Duodenal mucosa (tissue), 2 donors: ENCODE measurements around the gene TBC1D20.
"Not testable (repeated sequence)": the region's sequence is repeated elsewhere in the genome, so short reads cannot be mapped to it uniquely, and the experiment has no call there.

Source experiments
- H3K27ac ChIP-seq: one replicate; pipeline ENCODE4 v1.7.0; 2013; ENCODE audit warnings: low read depth, low read length
- H3K27me3 ChIP-seq, 2 donors: one replicate each; pipeline ENCODE4 v1.7.0; 2013; ENCODE audit warnings: low read length in 2 of 2, control low read depth in 1 of 2; ENCODE audit not compliant: insufficient read depth in 2 of 2, control insufficient read depth in 1 of 2
- H3K36me3 ChIP-seq, 2 donors: one replicate each; pipeline ENCODE4 v1.7.0; 2013; ENCODE audit warnings: low read length in 2 of 2, control low read depth in 1 of 2; ENCODE audit not compliant: insufficient read depth in 2 of 2, control insufficient read depth in 1 of 2
- H3K4me1 ChIP-seq, 2 donors: one replicate each; pipeline ENCODE4 v1.7.0; 2013; ENCODE audit warnings: low read length in 2 of 2, control low read depth in 1 of 2; ENCODE audit not compliant: insufficient read depth in 2 of 2, control insufficient read depth in 1 of 2
- H3K4me3 ChIP-seq, 2 donors: one replicate each; pipeline ENCODE4 v1.7.0; 2013; ENCODE audit warnings: low read length in 2 of 2, low read depth in 1 of 2
- H3K9ac ChIP-seq, 2 donors: one replicate each; pipeline ENCODE4 v1.7.0; 2013; ENCODE audit warnings: low read length in 2 of 2, low read depth in 1 of 2
- H3K9me3 ChIP-seq, 2 donors: one replicate each; pipeline ENCODE4 v1.7.0; 2013; ENCODE audit warnings: low read length in 2 of 2, control low read depth in 1 of 2; ENCODE audit not compliant: control insufficient read depth in 1 of 2

TBC1D20 gene

GRCh38 chr20:476561-477249 is 14.4 kb upstream of the TBC1D20 start:
- H3K27me3 ChIP-seq = not testable (repeated sequence)

GRCh38 chr20:475463-476357 is 13.4 kb upstream of the TBC1D20 start:
- H3K9ac ChIP-seq = no peak overlapping the region
- H3K4me1 ChIP-seq = peaks cover 5 to 6% of the 10 kb centered on the region in 2 donors
- H3K4me3 ChIP-seq = no peak overlapping the region
- no peak overlapping the region for H3K27ac ChIP-seq
- no peaks in the 10 kb centered on the region for H3K27me3 ChIP-seq
- H3K9me3 ChIP-seq = peaks cover 5 to 22% of the 10 kb centered on the region in 2 donors
- H3K36me3 ChIP-seq = peaks cover 3 to 9% of the 10 kb centered on the region in 2 donors

More at GRCh38 chr20:476561-477249, 14.4 kb upstream of the TBC1D20 start:
- H3K9ac ChIP-seq, H3K27ac ChIP-seq, H3K4me1 ChIP-seq, H3K4me3 ChIP-seq: not testable (repeated sequence)
- peaks cover 5 to 12% of the 10 kb centered on the region in 2 donors for H3K9me3 ChIP-seq
- peaks cover 6 to 15% of the 10 kb centered on the region in 2 donors for H3K36me3 ChIP-seq

- no peak overlapping the region for H3K9ac ChIP-seq
- peaks cover 3 to 9% of the 10 kb centered on the region in 2 donors for H3K36me3 ChIP-seq
- no peak overlapping the region for H3K27ac ChIP-seq
- no peak overlapping the region for H3K4me3 ChIP-seq
- H3K27me3 ChIP-seq = no peaks in the 10 kb centered on the region
- H3K4me1 ChIP-seq = peaks cover 5 to 6% of the 10 kb centered on the region in 2 donors
- peaks cover 5 to 31% of the 10 kb centered on the region in 2 donors for H3K9me3 ChIP-seq
These were observed 12.2 kb upstream of the TBC1D20 start for GRCh38 chr20:474581-474980.

GRCh38 chr20:472889-473292 is 10.6 kb upstream of the TBC1D20 start:
- Histone ChIP-seq H3K9me3 (peaks cover 8 to 31% of the 10 kb centered on the region in 2 donors), H3K27ac (no peak overlapping the region), H3K36me3 (peaks cover 3% of the 10 kb centered on the region in 2 donors), H3K4me1 (peaks cover 5 to 6% of the 10 kb centered on the region in 2 donors), H3K27me3 (no peaks in the 10 kb centered on the region), H3K4me3 (no peak overlapping the region), H3K9ac (no peak overlapping the region)

GRCh38 chr20:472137-472846 is 10.0 kb upstream of the TBC1D20 start:
- H3K4me3 ChIP-seq = no peak overlapping the region
- peaks cover 5 to 6% of the 10 kb centered on the region in 2 donors for H3K4me1 ChIP-seq
- H3K27ac ChIP-seq = no peak overlapping the region
- peaks cover 11 to 36% of the 10 kb centered on the region in 2 donors for H3K9me3 ChIP-seq
- H3K36me3 ChIP-seq = peaks cover 3% of the 10 kb centered on the region in 2 donors
- no peak overlapping the region for H3K9ac ChIP-seq
- H3K27me3 ChIP-seq = no peaks in the 10 kb centered on the region

- H3K4me1 ChIP-seq = peaks cover 5 to 6% of the 10 kb centered on the region in 2 donors
- H3K36me3 ChIP-seq = peaks cover 0 to 3% of the 10 kb centered on the region in 2 donors
- no peaks in the 10 kb centered on the region for H3K27me3 ChIP-seq
- H3K4me3 ChIP-seq = no peak overlapping the region
- no peak overlapping the region for H3K27ac ChIP-seq
- H3K9me3 ChIP-seq = peaks cover 11 to 36% of the 10 kb centered on the region in 2 donors
- no peak overlapping the region for H3K9ac ChIP-seq
These were observed 7.6 kb upstream of the TBC1D20 start for GRCh38 chr20:469746-470490.

- H3K9ac ChIP-seq = no peak overlapping the region
- peaks cover 0 to 3% of the 10 kb centered on the region in 2 donors for H3K36me3 ChIP-seq
- peaks cover 3 to 4% of the 10 kb centered on the region in 2 donors for H3K4me1 ChIP-seq
- H3K4me3 ChIP-seq = no peak overlapping the region
- H3K27ac ChIP-seq = no peak overlapping the region
- H3K27me3 ChIP-seq = no peaks in the 10 kb centered on the region
- H3K9me3 ChIP-seq = peaks cover 11 to 31% of the 10 kb centered on the region in 2 donors
These were observed 5.4 kb upstream of the TBC1D20 start for GRCh38 chr20:467755-468154.

- Histone ChIP-seq H3K9ac (peak overlapping the region; percentile 90 to 91), H3K27ac (peak overlapping the region; percentile 80), H3K36me3 (no peaks in the 10 kb centered on the region)
These were observed 807 bp downstream of the TBC1D20 start for GRCh38 chr20:461254-462198.

GRCh38 chr20:460707-461106 is 1.6 kb downstream of the TBC1D20 start:
- Histone ChIP-seq H3K4me1 (peaks cover 17 to 30% of the 10 kb centered on the region in 2 donors), H3K36me3 (no peaks in the 10 kb centered on the region), H3K9ac (no peak overlapping the region), H3K4me3 (peak overlapping the region in 1 of 2 donors; percentile 94), H3K9me3 (no peaks in the 10 kb centered on the region), H3K27me3 (no peaks in the 10 kb centered on the region), H3K27ac (no peak overlapping the region)

More at GRCh38 chr20:461254-462198, 807 bp downstream of the TBC1D20 start:
- Histone ChIP-seq H3K4me1 (peaks cover 17 to 30% of the 10 kb centered on the region in 2 donors), H3K4me3 (peak overlapping the region; percentile 92 to 94), H3K27me3 (no peaks in the 10 kb centered on the region), H3K9me3 (no peaks in the 10 kb centered on the region)
